GM12878 (cell line): ENCODE measurements around the gene TOMM34. TPM values are rescaled to one million over a fixed set of nuclear protein-coding genes. Genes with fewer than 3 reads are reported as not detected.

Experiments
- polyA plus RNA-seq, 11 experiments: library from polyadenylated mRNA; depleted of rRNA in 4 of 11; unstranded in 6 of 11; stranded (reverse) in 5 of 11; fragments of >200 nt; fragmentation: Nextera tagmentation in 4 of 11; fragmentation: Illumina TruSeq in 1 of 11; extraction: Ambion mirVana in 4 of 11; extraction: Trizol in 1 of 11; gene quantifications; 1 replicate in 1 of 11; 2 replicates in 10 of 11; pipeline versions ENCODE4 v1.2.1 to v1.2.3, GENCODE V29; 2011 to 2016; ENCODE audit warnings: inconsistent platforms in 2 of 11, missing spikeins in 2 of 11, low read depth in 1 of 11
- small RNA-seq: library from RNA; depleted of rRNA; stranded (forward); fragments of <200 nt; gene quantifications from one replicate; pipeline ENCODE3, GENCODE V24; 2014
- total RNA-seq, 4 experiments: library from RNA; depleted of rRNA in 3 of 4; stranded (reverse); fragments of >200 nt in 3 of 4; fragmentation: Illumina TruSeq in 1 of 4; extraction: Trizol in 1 of 4; gene quantifications; 2 replicates each; pipeline versions ENCODE4 v1.2.1 to v1.2.3, GENCODE V29; 2013 to 2021

The TOMM34 gene
- total and polyA plus RNA-seq, 10 of the 15 experiments (the other 5 are each of a cell fraction or from before 2014, with no cell fraction given) = 14.0 to 73.8 (median 43.9) TPM

Small RNA genes within 50 kb of the gene (small RNA-seq; reads per million reads assigned to genes)
- not detected for gene RF00019

Other genes with a start within 250 kb of the TOMM34 start
Only the 7 nearest of the 11 such genes appear.
- gene RIMS4, start 149.9 kb downstream of the TOMM34 start, total RNA-seq (2014; rRNA removed) = under 0.01 TPM in 1 of 2 replicates, not detected in the other
- gene RIMS4, start 149.9 kb downstream of the TOMM34 start, total RNA-seq (2014; rRNA removed; fragmentation: Illumina TruSeq; extraction: Trizol) = not detected in 2 replicates
- 0.05 TPM in 1 of 2 replicates, not detected in the other for gene RIMS4, start 149.9 kb downstream of the TOMM34 start, total RNA-seq (2021)
- 0.06 and 0.07 TPM in 2 replicates for gene RIMS4, start 149.9 kb downstream of the TOMM34 start, polyA plus RNA-seq (2011; rRNA removed)
- not detected in 2 replicates for gene RIMS4, start 149.9 kb downstream of the TOMM34 start, polyA plus RNA-seq (2014; fragmentation: Illumina TruSeq; extraction: Trizol)
- not detected for gene RIMS4, start 149.9 kb downstream of the TOMM34 start, polyA plus RNA-seq (2014; fragmentation: Nextera tagmentation; extraction: Ambion mirVana)
- gene RIMS4, start 149.9 kb downstream of the TOMM34 start, polyA plus RNA-seq (2014; rRNA removed) = 0.05 TPM in 1 of 2 replicates, not detected in the other
- gene RIMS4, start 149.9 kb downstream of the TOMM34 start, polyA plus RNA-seq (2016; fragmentation: Nextera tagmentation; extraction: Ambion mirVana) = under 1 TPM in 1 of 2 experiments, not detected in 1; 0.07 TPM
- gene YWHAB, start 74.7 kb downstream of the TOMM34 start, total RNA-seq (2014; rRNA removed) = 63.5 and 73.2 TPM in 2 replicates
- 81.9 and 84.6 TPM in 2 replicates for gene YWHAB, start 74.7 kb downstream of the TOMM34 start, total RNA-seq (2014; rRNA removed; fragmentation: Illumina TruSeq; extraction: Trizol)
- 185 and 195 TPM in 2 replicates for gene YWHAB, start 74.7 kb downstream of the TOMM34 start, total RNA-seq (2021)
- 99.1 and 111 TPM in 2 replicates for gene YWHAB, start 74.7 kb downstream of the TOMM34 start, polyA plus RNA-seq (2011; rRNA removed)
- gene YWHAB, start 74.7 kb downstream of the TOMM34 start, polyA plus RNA-seq (2014; fragmentation: Illumina TruSeq; extraction: Trizol) = 170 and 195 TPM in 2 replicates
- gene YWHAB, start 74.7 kb downstream of the TOMM34 start, polyA plus RNA-seq (2014; fragmentation: Nextera tagmentation; extraction: Ambion mirVana) = 100 to 1,000 TPM; 136 to 153 TPM
- gene YWHAB, start 74.7 kb downstream of the TOMM34 start, polyA plus RNA-seq (2014; rRNA removed) = 76.9 and 77.5 TPM in 2 replicates
- gene YWHAB, start 74.7 kb downstream of the TOMM34 start, polyA plus RNA-seq (2016; fragmentation: Nextera tagmentation; extraction: Ambion mirVana) = 100 to 1,000 TPM; 307 to 323 TPM
- gene PABPC1L, start 50.3 kb downstream of the TOMM34 start, total RNA-seq (2014; rRNA removed) = 9.8 and 14.2 TPM in 2 replicates
- 9.5 and 11.1 TPM in 2 replicates for gene PABPC1L, start 50.3 kb downstream of the TOMM34 start, total RNA-seq (2014; rRNA removed; fragmentation: Illumina TruSeq; extraction: Trizol)
- gene PABPC1L, start 50.3 kb downstream of the TOMM34 start, total RNA-seq (2021) = 29.0 and 35.0 TPM in 2 replicates
- gene PABPC1L, start 50.3 kb downstream of the TOMM34 start, polyA plus RNA-seq (2011; rRNA removed) = 57.7 and 66.8 TPM in 2 replicates
- gene PABPC1L, start 50.3 kb downstream of the TOMM34 start, polyA plus RNA-seq (2014; fragmentation: Illumina TruSeq; extraction: Trizol) = 20.8 and 31.7 TPM in 2 replicates
- gene PABPC1L, start 50.3 kb downstream of the TOMM34 start, polyA plus RNA-seq (2014; fragmentation: Nextera tagmentation; extraction: Ambion mirVana) = 1 to 10 TPM; 6.1 to 7.1 TPM
- gene PABPC1L, start 50.3 kb downstream of the TOMM34 start, polyA plus RNA-seq (2014; rRNA removed) = 60.8 and 69.2 TPM in 2 replicates
- 1 to 10 TPM; 7.8 to 8.6 TPM for gene PABPC1L, start 50.3 kb downstream of the TOMM34 start, polyA plus RNA-seq (2016; fragmentation: Nextera tagmentation; extraction: Ambion mirVana)
- 86.8 and 97.8 TPM in 2 replicates for gene STK4, start 6.1 kb upstream of the TOMM34 start, total RNA-seq (2014; rRNA removed)
- gene STK4, start 6.1 kb upstream of the TOMM34 start, total RNA-seq (2014; rRNA removed; fragmentation: Illumina TruSeq; extraction: Trizol) = 107 and 108 TPM in 2 replicates
- 96.2 and 101 TPM in 2 replicates for gene STK4, start 6.1 kb upstream of the TOMM34 start, total RNA-seq (2021)
- gene STK4, start 6.1 kb upstream of the TOMM34 start, polyA plus RNA-seq (2011; rRNA removed) = 92.6 and 122 TPM in 2 replicates
- gene STK4, start 6.1 kb upstream of the TOMM34 start, polyA plus RNA-seq (2014; fragmentation: Illumina TruSeq; extraction: Trizol) = 84.9 and 101 TPM in 2 replicates
- gene STK4, start 6.1 kb upstream of the TOMM34 start, polyA plus RNA-seq (2014; fragmentation: Nextera tagmentation; extraction: Ambion mirVana) = 10 to 100 TPM; 24.0 to 51.4 TPM
- 59.8 and 68.0 TPM in 2 replicates for gene STK4, start 6.1 kb upstream of the TOMM34 start, polyA plus RNA-seq (2014; rRNA removed)
- gene STK4, start 6.1 kb upstream of the TOMM34 start, polyA plus RNA-seq (2016; fragmentation: Nextera tagmentation; extraction: Ambion mirVana) = 100 to 1,000 TPM; 123 to 135 TPM
- gene KCNS1, start 140.7 kb upstream of the TOMM34 start, total RNA-seq (2014; rRNA removed) = not detected in 2 replicates
- gene KCNS1, start 140.7 kb upstream of the TOMM34 start, total RNA-seq (2014; rRNA removed; fragmentation: Illumina TruSeq; extraction: Trizol) = not detected in 2 replicates
- not detected in 2 replicates for gene KCNS1, start 140.7 kb upstream of the TOMM34 start, total RNA-seq (2021)
- gene KCNS1, start 140.7 kb upstream of the TOMM34 start, polyA plus RNA-seq (2011; rRNA removed) = not detected in 2 replicates
- gene KCNS1, start 140.7 kb upstream of the TOMM34 start, polyA plus RNA-seq (2014; fragmentation: Illumina TruSeq; extraction: Trizol) = not detected in 2 replicates
- gene KCNS1, start 140.7 kb upstream of the TOMM34 start, polyA plus RNA-seq (2014; fragmentation: Nextera tagmentation; extraction: Ambion mirVana) = not detected
- not detected in 2 replicates for gene KCNS1, start 140.7 kb upstream of the TOMM34 start, polyA plus RNA-seq (2014; rRNA removed)
- gene KCNS1, start 140.7 kb upstream of the TOMM34 start, polyA plus RNA-seq (2016; fragmentation: Nextera tagmentation; extraction: Ambion mirVana) = not detected
- not detected in 2 replicates for gene WFDC5, start 154.8 kb upstream of the TOMM34 start, total RNA-seq (2014; rRNA removed)
- gene WFDC5, start 154.8 kb upstream of the TOMM34 start, total RNA-seq (2014; rRNA removed; fragmentation: Illumina TruSeq; extraction: Trizol) = not detected in 2 replicates
- not detected in 2 replicates for gene WFDC5, start 154.8 kb upstream of the TOMM34 start, total RNA-seq (2021)
- 0.26 TPM in 1 of 2 replicates, not detected in the other for gene WFDC5, start 154.8 kb upstream of the TOMM34 start, polyA plus RNA-seq (2011; rRNA removed)
- gene WFDC5, start 154.8 kb upstream of the TOMM34 start, polyA plus RNA-seq (2014; fragmentation: Illumina TruSeq; extraction: Trizol) = not detected in 2 replicates
- not detected for gene WFDC5, start 154.8 kb upstream of the TOMM34 start, polyA plus RNA-seq (2014; fragmentation: Nextera tagmentation; extraction: Ambion mirVana)
- not detected in 2 replicates for gene WFDC5, start 154.8 kb upstream of the TOMM34 start, polyA plus RNA-seq (2014; rRNA removed)
- gene WFDC5, start 154.8 kb upstream of the TOMM34 start, polyA plus RNA-seq (2016; fragmentation: Nextera tagmentation; extraction: Ambion mirVana) = under 1 TPM; 0.20 to 0.21 TPM
- not detected in 2 replicates for gene WFDC12, start 164.1 kb upstream of the TOMM34 start, total RNA-seq (2014; rRNA removed)
- gene WFDC12, start 164.1 kb upstream of the TOMM34 start, total RNA-seq (2014; rRNA removed; fragmentation: Illumina TruSeq; extraction: Trizol) = not detected in 2 replicates
- gene WFDC12, start 164.1 kb upstream of the TOMM34 start, total RNA-seq (2021) = not detected in 2 replicates
- not detected in 2 replicates for gene WFDC12, start 164.1 kb upstream of the TOMM34 start, polyA plus RNA-seq (2011; rRNA removed)
- not detected in 2 replicates for gene WFDC12, start 164.1 kb upstream of the TOMM34 start, polyA plus RNA-seq (2014; fragmentation: Illumina TruSeq; extraction: Trizol)
- gene WFDC12, start 164.1 kb upstream of the TOMM34 start, polyA plus RNA-seq (2014; fragmentation: Nextera tagmentation; extraction: Ambion mirVana) = not detected
- not detected in 2 replicates for gene WFDC12, start 164.1 kb upstream of the TOMM34 start, polyA plus RNA-seq (2014; rRNA removed)
- gene WFDC12, start 164.1 kb upstream of the TOMM34 start, polyA plus RNA-seq (2016; fragmentation: Nextera tagmentation; extraction: Ambion mirVana) = not detected